IPS-15b (cell line): ENCODE data around the gene GRB14.

Experiments used
- H3K27me3 ChIP-seq: one replicate; pipeline ENCODE4 v1.6.1; 2013; ENCODE audit warnings: low read length; ENCODE audit not compliant: control insufficient read depth, insufficient read depth
- H3K36me3 ChIP-seq: one replicate; pipeline ENCODE4 v1.6.1; 2013; ENCODE audit warnings: low read length; ENCODE audit not compliant: control insufficient read depth, insufficient read depth
- H3K4me1 ChIP-seq: one replicate; pipeline ENCODE4 v1.6.1; 2013; ENCODE audit warnings: mild to moderate bottlenecking, low read length; ENCODE audit not compliant: control insufficient read depth, insufficient read depth
- H3K4me3 ChIP-seq: one replicate; pipeline ENCODE4 v1.5.1; 2013; ENCODE audit warnings: low read depth, low read length
- H3K9ac ChIP-seq: one replicate; pipeline ENCODE4 v1.6.1; 2013; ENCODE audit warnings: low read depth, mild to moderate bottlenecking, low read length
- H3K9me3 ChIP-seq: one replicate; pipeline ENCODE4 v1.6.1; 2013; ENCODE audit warnings: mild to moderate bottlenecking, low read length; ENCODE audit not compliant: control insufficient read depth, insufficient read depth

The GRB14 gene

GRCh38 chr2:164609790-164610189, 11.5 kb downstream of the GRB14 start:
- H3K9me3 ChIP-seq: no peaks in the 10 kb centered on the region
- no peaks in the 10 kb centered on the region for H3K4me1 ChIP-seq
- no peak overlapping the region for H3K9ac ChIP-seq
- no peaks in the 10 kb centered on the region for H3K36me3 ChIP-seq
- no peaks in the 10 kb centered on the region for H3K27me3 ChIP-seq
- H3K4me3 ChIP-seq: no peak overlapping the region

GRCh38 chr2:164606557-164606956, 14.7 kb downstream of the GRB14 start:
- H3K4me3 ChIP-seq: no peak overlapping the region
- H3K4me1 ChIP-seq: no peaks in the 10 kb centered on the region
- H3K27me3 ChIP-seq: no peaks in the 10 kb centered on the region
- no peaks in the 10 kb centered on the region for H3K9me3 ChIP-seq
- H3K36me3 ChIP-seq: no peaks in the 10 kb centered on the region
- no peak overlapping the region for H3K9ac ChIP-seq

- Histone ChIP-seq H3K9ac (no peak overlapping the region), H3K4me1 (no peaks in the 10 kb centered on the region), H3K4me3 (no peak overlapping the region), H3K36me3 (no peaks in the 10 kb centered on the region), H3K9me3 (no peaks in the 10 kb centered on the region), H3K27me3 (no peaks in the 10 kb centered on the region)
These were observed 16.0 kb downstream of the GRB14 start for GRCh38 chr2:164605295-164605694.

GRCh38 chr2:164600763-164601162, 20.5 kb downstream of the GRB14 start:
- Histone ChIP-seq H3K9ac (no peak overlapping the region), H3K27me3 (no peaks in the 10 kb centered on the region), H3K4me1 (no peaks in the 10 kb centered on the region), H3K36me3 (no peaks in the 10 kb centered on the region), H3K9me3 (no peaks in the 10 kb centered on the region), H3K4me3 (no peak overlapping the region)

GRCh38 chr2:164599954-164600589, 21.2 kb downstream of the GRB14 start:
- H3K4me1 ChIP-seq: no peaks in the 10 kb centered on the region
- H3K9ac ChIP-seq: no peak overlapping the region
- H3K27me3 ChIP-seq: no peaks in the 10 kb centered on the region
- H3K9me3 ChIP-seq: no peaks in the 10 kb centered on the region
- no peak overlapping the region for H3K4me3 ChIP-seq
- H3K36me3 ChIP-seq: no peaks in the 10 kb centered on the region

- Histone ChIP-seq H3K36me3 (no peaks in the 10 kb centered on the region), H3K4me1 (peaks cover 2% of the 10 kb centered on the region), H3K27me3 (no peaks in the 10 kb centered on the region), H3K4me3 (no peak overlapping the region), H3K9ac (no peak overlapping the region), H3K9me3 (no peaks in the 10 kb centered on the region)
These were observed 23.3 kb downstream of the GRB14 start for GRCh38 chr2:164597983-164598382.

- Histone ChIP-seq H3K9ac (no peak overlapping the region), H3K27me3 (no peaks in the 10 kb centered on the region), H3K4me3 (no peak overlapping the region), H3K36me3 (no peaks in the 10 kb centered on the region), H3K9me3 (no peaks in the 10 kb centered on the region), H3K4me1 (peaks cover 2% of the 10 kb centered on the region)
These were observed 26.3 kb downstream of the GRB14 start for GRCh38 chr2:164595031-164595430.

- Histone ChIP-seq H3K36me3 (no peaks in the 10 kb centered on the region), H3K4me1 (peaks cover 2% of the 10 kb centered on the region), H3K9ac (no peak overlapping the region), H3K4me3 (no peak overlapping the region), H3K9me3 (no peaks in the 10 kb centered on the region), H3K27me3 (no peaks in the 10 kb centered on the region)
These were observed 27.3 kb downstream of the GRB14 start for GRCh38 chr2:164593959-164594358.

- no peak overlapping the region for H3K9ac ChIP-seq
- H3K36me3 ChIP-seq: no peaks in the 10 kb centered on the region
- no peaks in the 10 kb centered on the region for H3K27me3 ChIP-seq
- H3K9me3 ChIP-seq: no peaks in the 10 kb centered on the region
- no peak overlapping the region for H3K4me3 ChIP-seq
- peaks cover 2% of the 10 kb centered on the region for H3K4me1 ChIP-seq
These were observed 27.7 kb downstream of the GRB14 start for GRCh38 chr2:164593541-164593940.

- H3K9me3 ChIP-seq: no peaks in the 10 kb centered on the region
- H3K27me3 ChIP-seq: no peaks in the 10 kb centered on the region
- no peak overlapping the region for H3K4me3 ChIP-seq
- peaks cover 2% of the 10 kb centered on the region for H3K4me1 ChIP-seq
- H3K36me3 ChIP-seq: no peaks in the 10 kb centered on the region
- no peak overlapping the region for H3K9ac ChIP-seq
These were observed 31.8 kb downstream of the GRB14 start for GRCh38 chr2:164589522-164589921.

GRCh38 chr2:164581050-164581449, 40.2 kb downstream of the GRB14 start:
- no peak overlapping the region for H3K9ac ChIP-seq
- H3K4me3 ChIP-seq: no peak overlapping the region
- H3K27me3 ChIP-seq: no peaks in the 10 kb centered on the region
- H3K9me3 ChIP-seq: no peaks in the 10 kb centered on the region
- H3K4me1 ChIP-seq: no peaks in the 10 kb centered on the region
- no peaks in the 10 kb centered on the region for H3K36me3 ChIP-seq

GRCh38 chr2:164574931-164575330, 46.4 kb downstream of the GRB14 start:
- Histone ChIP-seq H3K27me3 (no peaks in the 10 kb centered on the region), H3K4me3 (no peak overlapping the region), H3K36me3 (no peaks in the 10 kb centered on the region)

More at GRCh38 chr2:164574931-164575330, 46.4 kb downstream of the GRB14 start:
- H3K4me1 ChIP-seq: no peaks in the 10 kb centered on the region
- H3K9me3 ChIP-seq: no peaks in the 10 kb centered on the region
- H3K9ac ChIP-seq: no peak overlapping the region
